ENCODE data around the gene ATP6V0A1.

- no peak for TF ChIP-seq CTCF (IDR thresholded peaks at IDR 0.05)
- no peak for TF ChIP-seq POLR2A (IDR thresholded peaks at IDR 0.05)
These were observed 109.8 kb downstream of the ATP6V0A1 start for GRCh38 chr17:42568341-42569111.
